ENCODE measurements around the gene PTCD1. TPM values are rescaled to one million over a fixed set of nuclear protein-coding genes. Genes with fewer than 3 reads are reported as not detected.
A peak's percentile ranks its signal among the peaks of the same experiment; 100 is the strongest.

Gene PTCD1
- total and polyA plus RNA-seq, 9 of the 15 experiments (the other 6 are each of a cell fraction or from before 2014, with no cell fraction given) = 0.46 to 17.1 (median 6.2) TPM

GRCh38 chr7:99438573-99439480 is at the start of gene PTCD1, which contains the start of gene CPSF4 (continued):
- TF ChIP-seq HDAC3 (IDR thresholded peaks at IDR 0.05; ENCODE audit: borderline replicate concordance, partially characterized antibody) = no peak
- TF ChIP-seq ZNF785 (CRISPR knock-in tag; IDR thresholded peaks at IDR 0.05) = no peak
- no peak for TF ChIP-seq ZNF77 (CRISPR knock-in tag; IDR thresholded peaks at IDR 0.05)
- TF ChIP-seq ZFP36 (IDR thresholded peaks at IDR 0.05; ENCODE audit: low read depth, low read length, partially characterized antibody) = peak; percentile 26
- no peak for TF ChIP-seq SRSF3 (IDR thresholded peaks at IDR 0.05; ENCODE audit: insufficient read depth, low read length)
- TF ChIP-seq SAFB (IDR thresholded peaks at IDR 0.05; ENCODE audit: borderline replicate concordance, low read depth, low read length) = no peak
- no peak; the same call in 1 of the 2 replicates for TF ChIP-seq ATF6 (CRISPR knock-in tag; IDR thresholded peaks at IDR 0.05)
- TF ChIP-seq NCOA4 (IDR thresholded peaks at IDR 0.05; ENCODE audit: partially characterized antibody) = peak; percentile 99
- TF ChIP-seq CREM (IDR thresholded peaks at IDR 0.05; ENCODE audit: low read depth) = peak; percentile 90
- 0 out of 2 replicates have a peak, but pooled peaks have one; percentile 52 for TF ChIP-seq ZC3H11A (IDR thresholded peaks at IDR 0.05; ENCODE audit: low read depth, low read length)
- peak; percentile 94 for TF ChIP-seq CCNT2 (IDR thresholded peaks at IDR 0.05; ENCODE audit: borderline replicate concordance, extremely low read depth, insufficient read length, low read depth, low read length)
- 0 out of 2 replicates have a peak, but pooled peaks have one; percentile 7 for TF ChIP-seq CBX5 (IDR thresholded peaks at IDR 0.05; ENCODE audit: borderline replicate concordance, low read depth)
- TF ChIP-seq KAT2B (IDR thresholded peaks at IDR 0.05; ENCODE audit: low read depth, low read length) = no peak
- no peak for TF ChIP-seq GATAD2A (IDR thresholded peaks at IDR 0.05)
- no peak for TF ChIP-seq NCOA2 (IDR thresholded peaks at IDR 0.05; ENCODE audit: partially characterized antibody in 2 of 2)
- TF ChIP-seq KLF1 (tag; IDR thresholded peaks at IDR 0.05) = no peak
- TF ChIP-seq ZKSCAN1 (IDR thresholded peaks at IDR 0.05; ENCODE audit: low read depth, low read length) = peak; percentile 75
- TF ChIP-seq ZNF695 (CRISPR knock-in tag; IDR thresholded peaks at IDR 0.05) = no peak
- no peak; the same call in 1 of the 2 replicates for TF ChIP-seq KAT7 (CRISPR knock-in tag; IDR thresholded peaks at IDR 0.05; ENCODE audit: borderline replicate concordance)
